ENCODE data around the gene SNX17.

- TF ChIP-seq SP1 (IDR thresholded peaks at IDR 0.05) (no peak), SP1 (CRISPR knock-in tag; IDR thresholded peaks at IDR 0.05) (no peak), ZNF556 (CRISPR knock-in tag; IDR thresholded peaks at IDR 0.05; ENCODE audit: borderline replicate concordance) (no peak), ZBTB20 (CRISPR knock-in tag; IDR thresholded peaks at IDR 0.05; ENCODE audit: borderline replicate concordance, low read depth) (no peak)
Measured at GRCh38 chr2:27378096-27378808, 7.8 kb downstream of the SNX17 start.

All from HepG2 (cell line).